ENCODE measurements around the gene KCNE3. TPM values are rescaled to one million over a fixed set of nuclear protein-coding genes. Genes with fewer than 3 reads are reported as not detected.

Gene KCNE3
- total RNA-seq, 4 donors from 2014 or later: 0.72 to 8.4 (median 3.5) TPM

DNA sequence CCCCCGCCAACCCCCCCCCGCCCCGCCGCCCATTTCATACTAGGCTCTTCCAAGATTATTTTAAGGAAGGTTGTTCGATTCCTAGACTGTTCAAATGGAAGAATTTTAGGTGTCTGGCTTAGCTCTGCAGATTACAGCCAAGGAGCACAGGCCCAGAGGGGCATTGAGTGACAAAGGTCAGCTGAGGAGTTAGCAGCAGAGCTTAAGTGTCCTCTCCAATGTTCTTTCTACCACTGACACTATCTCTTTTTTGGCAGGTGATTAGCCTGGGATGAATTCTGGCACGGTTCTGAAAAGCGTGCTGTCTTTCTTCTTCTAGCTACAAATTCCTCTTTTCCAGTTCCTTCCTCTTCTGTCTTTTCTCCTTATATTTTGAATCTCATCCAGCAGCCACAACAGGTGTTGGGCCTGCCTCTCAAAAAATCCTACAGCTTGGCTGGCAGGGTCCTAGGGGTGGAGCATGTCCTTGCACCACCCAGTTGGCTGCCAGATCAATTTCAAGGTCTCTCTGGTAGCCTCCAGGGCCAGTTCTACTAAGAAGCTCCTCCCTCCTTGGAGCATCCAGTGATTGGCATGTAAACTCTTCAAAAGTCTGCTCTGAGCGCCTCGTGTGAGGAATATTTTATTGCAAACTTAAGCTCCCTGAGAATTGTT, 23.0 kb downstream of the KCNE3 start:
- peaks cover 0 to 42% (median 10%) of the 10 kb centered on the region in 3 donors for H3K4me1 ChIP-seq
- intact Hi-C loops (cut with DNase I): no loop called here
- H3K27ac ChIP-seq: no peak overlapping the region
- DNase-seq: no peak
- no peak overlapping the region for H3K4me3 ChIP-seq
- H3K36me3 ChIP-seq: no peaks in the 10 kb centered on the region
- H3K27me3 ChIP-seq: no peaks in the 10 kb centered on the region
- H3K9me3 ChIP-seq: no peaks in the 10 kb centered on the region
- no peak for TF ChIP-seq POLR2A (IDR thresholded peaks at IDR 0.05)
- TF ChIP-seq, protein P1, sequence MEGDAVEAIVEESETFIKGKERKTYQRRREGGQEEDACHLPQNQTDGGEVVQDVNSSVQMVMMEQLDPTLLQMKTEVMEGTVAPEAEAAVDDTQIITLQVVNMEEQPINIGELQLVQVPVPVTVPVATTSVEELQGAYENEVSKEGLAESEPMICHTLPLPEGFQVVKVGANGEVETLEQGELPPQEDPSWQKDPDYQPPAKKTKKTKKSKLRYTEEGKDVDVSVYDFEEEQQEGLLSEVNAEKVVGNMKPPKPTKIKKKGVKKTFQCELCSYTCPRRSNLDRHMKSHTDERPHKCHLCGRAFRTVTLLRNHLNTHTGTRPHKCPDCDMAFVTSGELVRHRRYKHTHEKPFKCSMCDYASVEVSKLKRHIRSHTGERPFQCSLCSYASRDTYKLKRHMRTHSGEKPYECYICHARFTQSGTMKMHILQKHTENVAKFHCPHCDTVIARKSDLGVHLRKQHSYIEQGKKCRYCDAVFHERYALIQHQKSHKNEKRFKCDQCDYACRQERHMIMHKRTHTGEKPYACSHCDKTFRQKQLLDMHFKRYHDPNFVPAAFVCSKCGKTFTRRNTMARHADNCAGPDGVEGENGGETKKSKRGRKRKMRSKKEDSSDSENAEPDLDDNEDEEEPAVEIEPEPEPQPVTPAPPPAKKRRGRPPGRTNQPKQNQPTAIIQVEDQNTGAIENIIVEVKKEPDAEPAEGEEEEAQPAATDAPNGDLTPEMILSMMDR (IDR thresholded peaks at IDR 0.05): no peak
- 39 to 69% methylated on average over 7 to 9 of the region's 9 CpGs for WGBS, 2 donors

DNA sequence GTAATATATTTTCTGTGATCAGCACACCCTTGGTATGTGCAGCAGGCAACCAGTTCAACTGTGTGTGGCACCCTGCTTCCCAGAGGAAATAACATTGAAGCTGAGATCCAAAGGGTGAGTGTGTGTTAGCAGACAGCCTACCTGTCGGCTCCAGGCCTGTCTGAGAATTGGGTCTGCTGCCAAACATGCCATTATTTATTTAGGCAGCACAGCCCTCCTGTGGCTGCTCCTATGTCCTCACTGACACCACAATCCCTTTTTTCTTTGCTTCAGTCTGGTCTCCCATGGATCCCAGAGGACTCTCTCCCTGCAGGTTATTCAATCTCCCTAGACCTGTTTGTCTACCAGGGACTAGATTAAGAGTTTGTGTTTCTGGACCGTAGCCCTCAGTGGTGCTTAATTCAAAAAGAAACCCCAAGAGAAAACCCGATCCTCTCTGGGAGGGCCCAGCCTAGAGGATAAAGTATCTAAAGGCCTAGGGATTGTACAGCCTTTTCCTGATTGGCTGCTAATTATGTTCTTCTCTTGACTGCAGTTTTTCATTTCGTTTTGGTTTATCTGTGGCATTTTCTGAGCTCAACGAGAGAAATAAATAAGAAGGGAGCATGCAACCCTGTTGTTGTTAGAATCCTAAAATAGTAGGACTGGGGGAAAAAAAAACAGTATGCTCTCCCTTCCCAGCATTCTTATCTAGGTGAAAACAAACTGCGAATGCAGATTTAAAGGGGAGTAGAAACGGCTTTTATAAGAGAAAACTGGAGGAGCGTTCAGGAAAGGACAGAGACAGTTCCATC, 24.1 kb downstream of the KCNE3 start:
- no peak for DNase-seq
- Histone ChIP-seq H3K4me3 (no peak overlapping the region), H3K27ac (no peak overlapping the region), H3K27me3 (no peaks in the 10 kb centered on the region), H3K36me3 (no peaks in the 10 kb centered on the region), H3K4me1 (peaks cover 0 to 45% (median 10%) of the 10 kb centered on the region in 3 donors), H3K9me3 (no peaks in the 10 kb centered on the region)
- TF ChIP-seq POLR2A (IDR thresholded peaks at IDR 0.05): no peak
- TF ChIP-seq, protein P1 (IDR thresholded peaks at IDR 0.05): peak in 4 of 6 experiments; percentile 33 to 49 (median 43)
- intact Hi-C loops (cut with DNase I): no loop called here
- WGBS, 2 donors: 39 to 40% methylated on average over 8 of the region's 8 CpGs

DNA sequence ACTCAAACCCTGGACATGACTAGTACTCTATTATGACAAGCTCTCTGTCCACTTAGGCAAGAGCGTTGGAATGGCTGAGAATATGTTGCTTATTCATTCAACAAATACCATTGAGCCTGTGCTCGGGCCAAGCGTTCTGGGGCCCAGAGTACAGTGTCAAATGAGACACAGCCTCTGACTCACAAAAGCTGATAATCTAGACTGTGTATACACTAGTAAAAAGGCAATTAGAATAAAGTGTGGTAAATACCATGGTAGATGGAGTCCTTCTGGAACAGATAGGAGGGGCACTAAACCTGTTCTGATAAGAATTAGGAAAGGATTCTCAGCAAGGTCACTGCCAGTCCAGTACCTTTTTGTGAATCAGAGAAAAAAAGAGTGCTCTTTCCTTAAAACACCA, 24.7 kb downstream of the KCNE3 start:
- Histone ChIP-seq H3K4me1 (peaks cover 0 to 48% (median 10%) of the 10 kb centered on the region in 3 donors), H3K4me3 (no peak overlapping the region), H3K9me3 (no peaks in the 10 kb centered on the region), H3K27ac (no peak overlapping the region), H3K36me3 (no peaks in the 10 kb centered on the region), H3K27me3 (no peaks in the 10 kb centered on the region)
- TF ChIP-seq, protein P1 (IDR thresholded peaks at IDR 0.05): no peak
- TF ChIP-seq POLR2A (IDR thresholded peaks at IDR 0.05): no peak
- 26 to 37% methylated on average over 3 of the region's 3 CpGs for WGBS, 2 donors
- intact Hi-C loops (cut with DNase I): no loop called here
- no peak for DNase-seq

DNA sequence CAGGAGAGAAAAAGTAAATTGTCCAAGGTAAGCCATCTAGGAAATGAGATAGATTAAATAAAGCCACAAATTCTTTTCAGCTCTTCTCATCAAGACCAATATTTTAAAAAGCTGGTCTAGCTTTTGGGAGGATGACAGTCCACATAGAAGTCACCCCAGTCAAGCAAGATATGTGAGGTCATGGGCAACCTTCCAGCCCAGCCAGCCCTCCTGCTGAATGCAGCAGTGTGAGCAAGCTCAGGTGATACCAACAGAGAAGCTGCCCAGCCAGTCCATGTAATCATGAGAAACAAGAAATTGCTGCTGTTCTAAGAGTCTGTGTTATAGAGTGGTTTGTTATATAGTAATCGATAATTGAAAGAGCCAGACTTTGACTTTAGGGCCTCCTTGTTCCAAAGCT, 28.7 kb downstream of the KCNE3 start:
- no peak for TF ChIP-seq POLR2A (IDR thresholded peaks at IDR 0.05)
- TF ChIP-seq, protein P1 (IDR thresholded peaks at IDR 0.05): no peak
- DNase-seq: no peak
- Histone ChIP-seq H3K9me3 (no peaks in the 10 kb centered on the region), H3K36me3 (no peaks in the 10 kb centered on the region), H3K27me3 (no peaks in the 10 kb centered on the region), H3K4me3 (no peak overlapping the region), H3K4me1 (peaks cover 0 to 39% (median 10%) of the 10 kb centered on the region in 3 donors), H3K27ac (no peak overlapping the region)
- WGBS, 2 donors: 94 to 100% methylated on average over 1 of the region's 1 CpG
- intact Hi-C loops (cut with DNase I): no loop called here

DNA sequence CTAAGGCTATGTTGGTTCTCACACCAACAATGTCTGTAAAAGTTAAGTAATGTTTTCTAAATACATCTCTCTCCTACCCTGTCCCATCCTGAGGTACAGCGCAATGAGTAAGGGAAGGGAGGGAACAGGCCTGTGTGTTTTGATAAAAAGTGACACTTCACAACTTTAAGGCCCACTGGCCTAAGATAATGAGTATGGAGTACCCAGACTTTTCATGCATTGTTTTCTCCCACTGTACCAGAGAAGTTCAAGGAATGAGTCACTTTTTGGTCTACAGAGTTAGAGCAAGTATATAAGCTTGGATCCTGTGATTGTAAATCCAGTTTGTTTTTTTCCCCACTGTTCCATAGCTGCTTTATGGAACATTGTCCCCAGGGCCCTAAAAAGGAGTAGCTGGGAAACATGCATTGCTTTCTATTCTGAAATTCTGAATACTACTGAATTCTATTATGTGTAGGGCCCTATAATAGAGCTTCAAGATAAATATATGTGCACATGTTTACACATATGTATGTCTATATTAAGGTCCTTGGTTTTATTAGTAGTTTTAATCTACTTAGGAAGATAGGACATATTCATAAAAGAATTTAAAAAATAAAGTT, 29.8 kb downstream of the KCNE3 start:
- intact Hi-C loops (cut with DNase I): no loop called here
- Histone ChIP-seq H3K4me1 (peaks cover 0 to 28% (median 0%) of the 10 kb centered on the region in 3 donors), H3K27me3 (no peaks in the 10 kb centered on the region), H3K36me3 (no peaks in the 10 kb centered on the region), H3K27ac (peak overlapping the region in 1 of 4 donors; percentile 0), H3K9me3 (no peaks in the 10 kb centered on the region), H3K4me3 (no peak overlapping the region)
- DNase-seq: no peak
- 100% methylated on average over 1 of the region's 1 CpG for WGBS, 2 donors
- TF ChIP-seq, protein P1 (IDR thresholded peaks at IDR 0.05): no peak
- TF ChIP-seq POLR2A (IDR thresholded peaks at IDR 0.05): no peak

Data from esophagus squamous epithelium (tissue), 5 donors.